Mammary epithelial cell (primary cell): ENCODE measurements around the gene LPAR5.

Experiments used
- CTCF ChIP-seq, 2 donors: IDR thresholded peaks in 1 of 2; conservative IDR thresholded peaks in 1 of 2; 2 replicates each; pipeline ENCODE4 v1.5.1; 2011 to 2012; ENCODE audit warnings: inconsistent platforms in 2 of 2, low read length in 2 of 2, mild to moderate bottlenecking in 2 of 2, control low read depth in 1 of 2, low read depth in 1 of 2; ENCODE audit not compliant: insufficient read depth in 1 of 2; ENCODE audit errors: extremely low read depth in 1 of 2
- EZH2 ChIP-seq: IDR thresholded peaks from 2 replicates; pipeline ENCODE4 v1.6.1; 2012; ENCODE audit warnings: low read length, inconsistent platforms, borderline replicate concordance

- TF ChIP-seq CTCF (conservative IDR thresholded peaks at IDR 0.05 in 1 of 2, IDR thresholded peaks at IDR 0.05 in 1 of 2; ENCODE audit: extremely low read depth in 1 of 2, insufficient read depth in 1 of 2, low read depth in 1 of 2, low read length in 2 of 2) (no peak), EZH2 (no peak)
Observed at GRCh38 chr12:6613776-6614512, 21.8 kb downstream of the LPAR5 start.
